NCI-H82 treated with DMSO at 0.1 percent for 48 hours (cell line): ENCODE data around the gene KHK.

Experiments used
- DNase-seq: peaks from one replicate; lab custom pipeline; 2025; ENCODE audit not compliant: unreplicated experiment; lab: John Stamatoyannopoulos, UW

The KHK gene

GRCh38 chr2:27126252-27126710, 39.7 kb downstream of the KHK start:
- no peak for DNase-seq

DNA sequence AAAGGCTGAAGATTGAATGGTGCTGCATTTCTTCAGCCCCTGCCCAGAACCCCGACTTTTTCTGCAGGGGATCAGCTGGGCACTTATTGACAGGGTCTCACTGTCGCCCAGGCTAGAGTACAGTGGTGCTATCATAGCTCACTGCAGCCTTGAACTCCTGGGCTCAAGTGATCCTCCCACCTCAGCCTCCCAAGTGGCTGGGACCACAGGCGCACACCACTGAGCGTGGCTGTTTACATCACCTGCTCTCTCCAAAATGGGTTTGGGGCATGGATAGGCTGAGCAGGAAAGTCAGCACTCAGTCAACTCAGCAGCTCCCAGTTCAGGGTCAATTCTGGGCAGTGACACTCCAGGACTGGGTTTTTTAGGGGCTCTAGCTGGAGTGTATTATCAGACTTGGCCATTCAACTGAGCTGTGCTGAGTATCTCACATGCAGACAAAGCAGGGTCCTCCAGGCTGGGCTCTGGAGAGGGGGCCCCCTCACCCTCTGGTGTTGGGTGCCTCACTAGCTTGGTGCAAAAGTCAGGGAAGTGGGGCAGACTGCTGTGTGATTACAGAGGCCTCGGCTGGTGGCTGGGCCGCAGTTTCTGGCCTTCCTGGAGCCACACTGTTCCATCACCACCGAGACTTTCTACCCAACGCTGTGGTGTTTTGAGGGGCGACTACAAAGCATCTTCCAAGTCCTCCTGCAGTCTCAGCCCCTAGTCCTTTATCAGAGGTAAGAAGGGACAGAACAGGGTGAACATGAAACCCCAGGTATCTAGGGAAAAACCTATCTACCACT, 41.5 kb downstream of the KHK start:
- no peak for DNase-seq

DNA sequence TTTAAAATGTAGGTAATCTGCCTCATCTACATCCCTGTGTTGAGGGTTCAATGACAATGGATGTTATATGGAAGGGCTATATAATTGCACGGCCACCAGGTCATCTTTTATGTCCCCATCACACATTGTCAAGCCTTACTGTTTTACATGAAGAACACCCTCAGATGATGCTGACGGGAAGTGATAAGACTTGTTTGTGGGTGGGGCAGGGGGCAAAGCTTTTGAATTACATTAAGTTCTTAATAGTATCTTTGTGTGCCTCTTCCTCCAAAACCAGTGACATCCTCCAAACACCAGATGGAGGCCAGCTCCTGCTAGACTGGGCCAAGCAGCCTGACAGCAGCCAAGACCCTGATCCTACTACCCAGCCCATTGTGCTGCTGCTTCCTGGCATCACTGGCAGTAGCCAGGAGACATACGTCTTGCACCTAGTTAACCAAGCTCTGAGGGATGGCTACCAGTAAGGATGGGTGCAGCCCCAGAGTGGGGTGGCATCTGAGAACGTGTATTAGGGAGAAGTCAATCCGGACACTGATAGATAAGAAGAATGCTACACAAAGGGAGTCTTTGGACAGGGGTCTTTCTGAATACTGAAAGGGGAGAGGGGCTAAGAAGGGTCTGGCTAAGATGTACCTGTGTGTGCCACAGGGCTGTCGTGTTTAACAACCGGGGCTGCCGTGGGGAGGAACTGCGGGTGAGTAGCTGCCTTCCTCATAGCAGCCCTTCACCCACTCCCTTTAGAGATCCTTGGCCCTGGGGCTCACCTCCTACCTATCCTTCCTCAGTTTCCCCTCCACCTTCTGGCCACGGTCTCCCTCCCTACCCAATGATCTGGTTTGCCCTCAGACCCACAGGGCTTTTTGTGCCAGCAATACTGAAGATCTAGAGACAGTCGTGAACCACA, 42.3 kb downstream of the KHK start:
- DNase-seq: no peak

DNA sequence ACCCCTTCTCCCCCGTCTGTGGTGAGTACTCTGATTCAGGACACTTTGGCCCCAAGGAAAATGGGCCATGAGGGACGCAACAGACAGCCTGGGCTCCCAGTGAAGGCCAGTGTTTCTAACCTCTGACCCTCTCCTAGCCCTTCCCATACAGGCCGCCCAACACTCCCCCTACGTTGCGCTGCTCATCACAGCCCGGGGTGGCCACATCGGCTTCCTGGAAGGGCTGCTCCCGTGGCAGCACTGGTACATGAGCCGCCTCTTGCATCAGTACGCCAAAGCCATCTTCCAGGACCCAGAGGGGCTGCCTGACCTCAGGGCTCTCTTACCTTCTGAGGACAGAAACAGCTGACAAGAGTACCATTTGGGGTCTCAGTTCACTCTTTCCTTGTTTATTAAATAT, 43.8 kb downstream of the KHK start:
- DNase-seq: no peak

DNA sequence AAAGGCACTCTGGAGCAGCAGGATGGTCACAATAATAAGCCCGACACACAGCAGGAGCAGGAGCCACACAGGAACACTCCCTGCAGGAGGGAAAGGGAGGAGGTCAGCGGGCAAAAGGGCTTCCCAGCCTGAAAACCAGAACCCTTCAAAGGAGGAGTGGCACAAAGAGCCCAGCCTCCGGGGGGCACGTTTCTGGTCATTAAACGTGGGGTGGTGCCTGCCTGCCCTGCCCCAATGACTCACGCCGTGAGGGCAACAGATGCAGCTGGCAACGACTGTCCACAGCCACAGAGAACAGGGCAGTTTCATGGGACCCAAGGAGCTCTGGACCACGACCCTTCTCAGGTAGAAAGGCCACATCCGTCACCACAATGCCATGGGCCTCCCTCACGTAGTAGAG, 44.9 kb downstream of the KHK start:
- no peak for DNase-seq

DNA sequence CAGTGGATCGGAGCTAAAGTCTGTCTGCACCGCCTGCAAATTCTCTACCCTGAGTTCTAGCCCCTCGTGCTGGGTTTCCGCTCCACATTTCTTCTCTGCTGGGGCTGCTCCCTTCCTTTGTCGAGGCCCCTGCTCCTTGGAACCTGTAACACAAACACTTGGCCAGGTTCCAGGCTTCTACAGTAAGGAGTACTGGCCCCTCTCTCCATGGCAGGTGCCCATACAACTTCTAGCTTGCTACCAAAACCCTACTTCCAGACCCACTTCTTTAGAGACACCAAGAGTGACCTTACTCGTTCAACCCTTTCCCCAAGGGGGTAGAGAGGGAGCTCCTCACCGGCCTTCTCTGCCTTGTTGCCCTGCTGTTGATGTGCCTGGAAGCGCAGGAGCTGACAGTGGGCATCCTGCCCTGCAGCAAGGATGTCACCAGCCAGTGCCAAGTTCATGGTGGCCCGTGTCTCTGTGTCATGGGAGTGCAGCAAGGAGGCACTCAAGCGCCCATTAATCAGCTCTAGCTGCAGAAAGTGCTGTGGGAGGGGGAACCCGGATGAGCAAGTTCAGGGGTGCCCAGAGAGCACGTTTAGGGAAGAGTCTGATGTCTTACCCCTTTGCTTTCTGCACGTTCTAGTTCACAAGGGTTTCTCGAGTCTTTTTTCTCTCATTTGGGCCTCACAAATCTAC, 46.8 kb downstream of the KHK start:
- DNase-seq: no peak

DNA sequence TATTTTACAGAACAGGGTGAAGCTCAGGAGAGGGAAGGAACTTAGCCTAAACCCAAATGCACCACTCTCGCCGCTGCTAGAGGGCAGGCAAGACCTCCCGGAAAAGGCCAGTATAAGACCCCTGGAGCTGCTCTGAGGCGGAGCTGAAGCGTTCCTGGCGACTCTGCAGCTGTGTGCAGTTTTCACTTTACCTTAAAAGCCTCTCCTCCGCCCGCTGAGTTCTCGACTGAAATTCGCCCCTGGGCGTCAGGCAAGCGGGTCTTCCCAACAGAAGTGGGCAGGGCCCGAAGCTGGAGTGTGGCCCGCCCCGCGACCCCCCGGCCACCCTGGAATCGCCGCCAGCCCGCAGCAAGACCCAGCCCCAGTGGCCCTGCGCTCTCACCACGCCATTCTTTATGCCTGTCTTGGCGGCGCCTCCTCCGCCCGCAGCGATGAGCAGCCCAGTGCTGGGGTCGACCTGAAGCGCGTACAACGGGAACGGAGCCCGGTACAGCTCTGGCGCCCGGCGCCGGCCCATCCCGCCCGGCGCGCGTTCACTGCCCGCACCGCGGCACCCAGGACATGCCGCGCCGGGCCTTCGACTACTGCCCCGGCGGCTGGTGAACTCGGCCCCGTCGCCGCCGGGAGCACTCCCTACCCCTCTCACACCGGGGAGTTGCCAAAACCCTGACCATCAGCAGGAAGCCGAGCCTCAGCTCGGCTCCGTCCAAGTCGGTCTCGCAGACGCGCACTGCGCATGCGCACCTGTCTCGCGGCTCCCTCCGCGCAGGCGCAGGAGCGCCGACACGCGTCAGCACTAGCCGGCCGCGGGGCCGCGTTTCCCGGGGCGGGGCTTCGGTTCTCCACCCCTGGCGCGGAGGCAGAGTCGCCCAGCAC, 47.6 kb downstream of the KHK start, which contains the start of gene PREB:
Gene PREB, minus strand, starts transcription at position 732 of the 876 bp plus-strand sequence. Its CDS starts 215 bp downstream, at position 517.
- peak; percentile 90 for DNase-seq

DNA sequence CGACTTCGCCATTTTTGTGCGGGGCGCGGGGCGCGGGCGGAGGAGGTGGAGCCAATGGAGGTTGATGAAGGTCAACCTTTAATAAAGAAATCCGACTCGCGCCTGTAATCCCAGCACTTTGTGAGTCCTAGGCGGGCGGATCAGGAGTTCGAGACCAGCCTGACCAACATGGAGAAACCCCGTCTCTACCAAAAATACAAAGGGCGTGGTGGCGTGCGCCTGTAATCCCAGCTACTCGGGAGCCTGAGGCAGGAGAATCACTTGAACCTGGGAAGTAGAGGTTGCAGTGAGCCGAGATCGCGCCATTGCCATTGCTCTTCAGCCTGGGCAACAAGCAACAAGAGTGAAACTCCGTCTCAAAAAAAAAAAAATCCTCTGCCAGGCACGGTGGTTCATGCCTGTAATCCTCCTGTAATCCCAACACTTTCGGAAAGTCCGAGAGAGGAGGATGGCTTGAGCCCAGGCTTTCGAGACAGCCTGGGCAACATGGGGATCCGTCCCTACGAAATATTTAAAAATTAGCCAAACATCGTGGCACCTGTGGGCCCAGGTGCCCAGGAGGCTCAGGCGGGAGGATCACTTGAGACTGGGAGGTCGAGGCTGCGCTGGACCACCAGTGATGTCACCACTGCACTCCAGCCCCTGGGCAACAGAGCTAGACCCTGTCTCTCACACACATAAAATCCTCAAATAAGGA, 48.4 kb downstream of the KHK start:
- no peak for DNase-seq

- no peak for DNase-seq
These were observed 48.9 kb downstream of the KHK start for GRCh38 chr2:27135478-27135955.

GRCh38 chr2:27136751-27137150, 50.2 kb downstream of the KHK start:
- no peak for DNase-seq

- DNase-seq: no peak
These were observed 50.9 kb downstream of the KHK start for GRCh38 chr2:27137322-27137935.

DNA sequence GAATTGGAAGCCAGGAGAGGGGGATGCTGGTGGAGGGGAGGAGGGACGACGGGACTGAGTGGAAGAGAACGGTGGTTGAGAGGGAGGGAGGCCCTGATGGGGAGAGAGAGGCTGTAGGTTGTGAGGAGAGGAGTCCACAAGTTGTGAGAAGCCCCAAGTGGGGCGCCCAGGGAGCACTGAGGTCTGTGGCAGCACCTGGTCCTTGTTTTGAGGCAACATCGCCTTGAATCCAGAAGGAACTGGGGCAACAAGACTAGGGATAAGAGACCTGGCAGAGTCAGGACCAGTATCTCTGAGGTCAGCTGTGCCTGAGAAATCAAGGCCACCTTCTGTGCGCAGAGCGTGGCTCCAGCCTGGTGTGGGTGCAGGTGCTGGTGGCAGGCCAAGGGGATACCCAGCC, 51.5 kb downstream of the KHK start:
- DNase-seq: no peak

GRCh38 chr2:27139310-27139709, 52.7 kb downstream of the KHK start, which contains the start of gene PRR30:
Gene PRR30, minus strand, starts transcription at chr2:27139410. Its CDS starts 1,081 bp downstream, at chr2:27138329.
- no peak for DNase-seq

DNA sequence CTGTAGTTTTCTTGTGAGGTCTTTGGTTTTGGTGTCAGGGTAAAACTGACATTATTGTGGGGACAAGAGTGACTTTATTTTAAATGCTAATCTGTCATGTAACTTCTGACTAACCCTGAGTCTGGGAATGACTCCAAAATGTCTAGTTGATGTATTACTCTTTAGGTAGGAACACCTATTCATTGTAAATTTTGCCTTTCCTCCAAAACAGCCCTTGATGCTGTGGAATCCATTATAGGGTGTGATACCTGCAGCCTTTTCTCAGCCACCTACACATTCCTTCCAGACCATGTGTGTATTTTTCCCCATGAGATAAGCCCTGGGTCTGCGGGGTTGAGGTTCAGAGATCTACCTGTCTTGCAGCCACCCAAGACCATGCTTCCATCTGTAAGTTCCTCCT, 56.7 kb downstream of the KHK start:
- DNase-seq: no peak

GRCh38 chr2:27145682-27146081, 59.1 kb downstream of the KHK start:
- DNase-seq: no peak

DNA sequence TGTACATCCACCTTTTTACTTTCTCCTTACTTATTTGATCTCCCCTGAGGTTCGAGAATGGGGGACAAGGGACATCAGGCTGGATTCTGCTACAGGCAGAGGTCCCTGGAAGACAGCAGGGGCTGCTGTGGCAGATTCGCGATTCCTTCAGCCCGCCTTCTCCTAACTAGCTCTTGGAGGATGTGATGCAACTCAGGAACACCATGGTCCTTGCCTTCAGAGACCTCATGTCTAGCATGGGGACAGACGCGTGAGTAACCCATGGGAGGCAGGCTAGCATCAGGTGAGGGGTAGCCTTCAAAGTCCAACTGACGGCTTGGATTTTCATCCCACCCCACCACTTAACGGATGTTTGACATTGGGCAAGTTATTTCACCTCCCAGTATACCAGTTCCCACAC, 61.4 kb downstream of the KHK start:
- no peak for DNase-seq

- no peak for DNase-seq
These were observed 62.3 kb downstream of the KHK start, which contains the start of gene TCF23 for GRCh38 chr2:27148801-27149439. Gene TCF23, plus strand, starts transcription at chr2:27149004. Its CDS starts 130 bp downstream, at chr2:27149134.

GRCh38 chr2:27149570-27150405, 63.2 kb downstream of the KHK start:
- DNase-seq: no peak
